HCT116 (cell line): ENCODE measurements around the gene LRRC43. TPM values are rescaled to one million over a fixed set of nuclear protein-coding genes. Genes with fewer than 3 reads are reported as not detected.

Source experiments
- ATAC-seq: fragments of 200-7000 bp; cut with Tn5 transposase; 2 replicates; pipeline ENCODE4 v1.9.1; 2020; ENCODE audit warnings: mild to moderate bottlenecking, moderate library complexity
- BruUV-seq: library from RNA; stranded (reverse); fragments of 400-500 nt; replicated peaks from 2 replicates; lab custom pipeline; 2021; lab: Mats Ljungman, UMichigan
- CTCF ChIA-PET: fragments of 300-600 bp; sonication (Branson Sonifier 250); formaldehyde crosslinking; loops from one replicate; lab custom pipeline; 2021; ENCODE audit warnings: antibody characterized with exemption; lab: Charles Lee
- POLR2A ChIA-PET: fragments of 300-600, 350-600 bp; sonication (Branson Sonifier 250); formaldehyde crosslinking; loops from one replicate; lab custom pipeline; 2021; ENCODE audit warnings: antibody characterized with exemption; lab: Charles Lee
- RAD21 ChIA-PET, 2 experiments: fragments of 300-600 bp; sonication (Branson Sonifier 250); formaldehyde crosslinking; loops; one replicate each; lab custom pipeline; 2023; ENCODE audit warnings: low total read pairs in 2 of 2; ENCODE audit not compliant: uncharacterized antibody in 2 of 2, unreplicated experiment in 2 of 2, low non-redundant PET in 1 of 2; lab: Charles Lee
- DNase-seq: peaks from one replicate; pipeline ENCODE4 v3.0.0-alpha.2; 2010; ENCODE audit warnings: low read depth, low spot score
- H2AFZ ChIP-seq: fragments of 200-600 bp; shearing (Covaris generic), sonication (generic); 2 replicates; pipeline ENCODE4 v1.6.1; 2017; ENCODE audit warnings: low read depth, mixed run types, mixed read lengths, antibody characterized with exemption, low read length; ENCODE audit not compliant: poor library complexity, severe bottlenecking
- H3K27ac ChIP-seq: 2 replicates; pipeline ENCODE4 v1.5.1; 2012; ENCODE audit warnings: low read depth, low read length
- H3K27me3 ChIP-seq: fragments of 200-600 bp; sonication (generic); 2 replicates; pipeline ENCODE4 v1.6.1; 2016; ENCODE audit warnings: mixed run types, low read length, mixed read lengths; ENCODE audit not compliant: insufficient read depth
- H3K36me3 ChIP-seq, 2 experiments: fragments of 200-500 bp in 1 of 2; fragments of 200-600 bp in 1 of 2; sonication (Bioruptor generic) in 1 of 2; sonication (generic) in 1 of 2; 2 replicates each; pipeline versions ENCODE4 v1.5.1 to v1.6.1; 2014 to 2016; ENCODE audit warnings: low read length in 2 of 2, inconsistent platforms in 1 of 2, mixed read lengths in 1 of 2, mixed run types in 1 of 2; ENCODE audit not compliant: insufficient read depth in 2 of 2, control insufficient read depth in 1 of 2
- H3K4me1 ChIP-seq, 2 experiments: fragments of 200-600 bp in 1 of 2; sonication (generic) in 1 of 2; 2 replicates each; pipeline versions ENCODE4 v1.5.1 to v1.6.1; 2012 to 2017; ENCODE audit warnings: low read length in 2 of 2, inconsistent platforms in 1 of 2, mild to moderate bottlenecking in 1 of 2, mixed read lengths in 1 of 2, mixed run types in 1 of 2, moderate library complexity in 1 of 2; ENCODE audit not compliant: insufficient read depth in 2 of 2, control insufficient read depth in 1 of 2
- H3K4me2 ChIP-seq: fragments of 200-600 bp; sonication (generic); 2 replicates; pipeline ENCODE4 v1.6.1; 2017; ENCODE audit warnings: mixed run types, low read length, mixed read lengths
- H3K4me3 ChIP-seq, 2 experiments: fragments of 200-600 bp in 1 of 2; sonication (generic) in 1 of 2; replicated peaks in 1 of 2; 2 replicates each; pipeline ENCODE4 v1.5.1; 2011 to 2016; ENCODE audit warnings: low read length in 2 of 2, control low read depth in 1 of 2, low read depth in 1 of 2, mild to moderate bottlenecking in 1 of 2, mixed read lengths in 1 of 2, mixed run types in 1 of 2
- H3K79me2 ChIP-seq: fragments of 200-600 bp; sonication (generic); 2 replicates; pipeline ENCODE4 v1.6.1; 2017; ENCODE audit warnings: mild to moderate bottlenecking, mixed run types, low read length, moderate library complexity, mixed read lengths; ENCODE audit not compliant: insufficient read depth
- H3K9ac ChIP-seq: fragments of 200-600 bp; sonication (generic); 2 replicates; pipeline ENCODE4 v1.6.1; 2016; ENCODE audit warnings: low read length, mixed read lengths
- H3K9me2 ChIP-seq: fragments of 200-600 bp; sonication (generic), shearing (Covaris generic); 2 replicates; pipeline ENCODE4 v1.6.1; 2017; ENCODE audit warnings: mixed run types, mild to moderate bottlenecking, moderate library complexity; ENCODE audit not compliant: insufficient read depth
- H3K9me3 ChIP-seq, 2 experiments: fragments of 200-500 bp in 1 of 2; fragments of 200-600 bp in 1 of 2; sonication (Bioruptor generic) in 1 of 2; sonication (generic) in 1 of 2; 2 replicates each; pipeline ENCODE4 v1.6.1; 2014 to 2017; ENCODE audit warnings: low read length in 2 of 2, mixed read lengths in 2 of 2, inconsistent platforms in 1 of 2, low read depth in 1 of 2, mild to moderate bottlenecking in 1 of 2, mixed run types in 1 of 2, moderate library complexity in 1 of 2; ENCODE audit not compliant: control insufficient read depth in 1 of 2, insufficient read depth in 1 of 2
- H4K20me1 ChIP-seq: fragments of 200-600 bp; sonication (generic), shearing (Covaris generic); 2 replicates; pipeline ENCODE4 v1.6.1; 2017; ENCODE audit warnings: mixed run types, mild to moderate bottlenecking, moderate library complexity; ENCODE audit not compliant: insufficient read depth
- ATF3 ChIP-seq: IDR thresholded peaks from 2 replicates; pipeline ENCODE4 v1.6.1; 2012
- CBX3 ChIP-seq: IDR thresholded peaks from 2 replicates; pipeline ENCODE4 v1.6.1; 2012; ENCODE audit warnings: low read depth
- CEBPB ChIP-seq: IDR thresholded peaks from 2 replicates; pipeline ENCODE4 v1.6.1; 2012; ENCODE audit warnings: low read depth
- EGR1 ChIP-seq: IDR thresholded peaks from 2 replicates; pipeline ENCODE4 v1.6.1; 2012; ENCODE audit warnings: low read depth
- EZH2 ChIP-seq: fragments of 200-600 bp; sonication (generic); IDR thresholded peaks from 2 replicates; pipeline ENCODE4 v1.6.1; 2017; ENCODE audit warnings: antibody characterized with exemption, mixed run types
- JUND ChIP-seq: IDR thresholded peaks from 2 replicates; pipeline ENCODE4 v1.6.1; 2012
- POLR2A ChIP-seq: IDR thresholded peaks from 2 replicates; pipeline ENCODE4 v1.7.0; 2011; ENCODE audit warnings: borderline replicate concordance; ENCODE audit not compliant: insufficient read depth, insufficient read length; ENCODE audit errors: extremely low read depth
- RAD21 ChIP-seq: IDR thresholded peaks from 2 replicates; pipeline ENCODE4 v1.6.1; 2012; ENCODE audit warnings: low read depth, mild to moderate bottlenecking
- SRF ChIP-seq: IDR thresholded peaks from 2 replicates; pipeline ENCODE4 v1.6.1; 2012; ENCODE audit warnings: low read depth
- ZNF274 ChIP-seq: fragments of 200-500 bp; sonication (Bioruptor generic); IDR thresholded peaks from 2 replicates; pipeline ENCODE4 v1.6.1; 2014; ENCODE audit warnings: mild to moderate bottlenecking, low read depth, low read length, inconsistent platforms
- intact Hi-C: fragments of 100-400 bp; cut with micrococcal nuclease; formaldehyde crosslinking; loops from 2 replicates; pipeline ENCODE4 v1.10.0; 2022
- total RNA-seq: library from RNA; stranded (reverse); gene quantifications from one replicate; pipeline ENCODE4 v1.2.1, GENCODE V29; 2021; ENCODE audit not compliant: unreplicated experiment
- TF ChIP-seq, protein P1 (sequence below), 3 experiments: fragments of 200-600 bp in 1 of 3; sonication (generic) in 1 of 3; IDR thresholded peaks in 2 of 3; conservative IDR thresholded peaks in 1 of 3; 2 replicates each; pipeline ENCODE4 v1.5.1; 2012 to 2017; ENCODE audit warnings: low read depth in 2 of 3, low read length in 2 of 3, antibody characterized with exemption in 1 of 3, borderline replicate concordance in 1 of 3, control low read depth in 1 of 3, mild to moderate bottlenecking in 1 of 3, mixed read lengths in 1 of 3, mixed run types in 1 of 3, moderate library complexity in 1 of 3; ENCODE audit not compliant: insufficient read depth in 1 of 3

LRRC43 gene
- total RNA-seq, 1 experiment from 2014 or later, result not detected

- TF ChIP-seq ATF3, result no peak
- no peak for TF ChIP-seq CEBPB
- TF ChIP-seq EGR1, result no peak
- no peak for TF ChIP-seq JUND
- TF ChIP-seq, protein P1, sequence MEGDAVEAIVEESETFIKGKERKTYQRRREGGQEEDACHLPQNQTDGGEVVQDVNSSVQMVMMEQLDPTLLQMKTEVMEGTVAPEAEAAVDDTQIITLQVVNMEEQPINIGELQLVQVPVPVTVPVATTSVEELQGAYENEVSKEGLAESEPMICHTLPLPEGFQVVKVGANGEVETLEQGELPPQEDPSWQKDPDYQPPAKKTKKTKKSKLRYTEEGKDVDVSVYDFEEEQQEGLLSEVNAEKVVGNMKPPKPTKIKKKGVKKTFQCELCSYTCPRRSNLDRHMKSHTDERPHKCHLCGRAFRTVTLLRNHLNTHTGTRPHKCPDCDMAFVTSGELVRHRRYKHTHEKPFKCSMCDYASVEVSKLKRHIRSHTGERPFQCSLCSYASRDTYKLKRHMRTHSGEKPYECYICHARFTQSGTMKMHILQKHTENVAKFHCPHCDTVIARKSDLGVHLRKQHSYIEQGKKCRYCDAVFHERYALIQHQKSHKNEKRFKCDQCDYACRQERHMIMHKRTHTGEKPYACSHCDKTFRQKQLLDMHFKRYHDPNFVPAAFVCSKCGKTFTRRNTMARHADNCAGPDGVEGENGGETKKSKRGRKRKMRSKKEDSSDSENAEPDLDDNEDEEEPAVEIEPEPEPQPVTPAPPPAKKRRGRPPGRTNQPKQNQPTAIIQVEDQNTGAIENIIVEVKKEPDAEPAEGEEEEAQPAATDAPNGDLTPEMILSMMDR (IDR thresholded peaks at IDR 0.05 in 2 of 3, conservative IDR thresholded peaks at IDR 0.05 in 1 of 3; ENCODE audit: borderline replicate concordance in 1 of 3, insufficient read depth in 1 of 3, low read depth in 2 of 3, low read length in 2 of 3), result no peak
- TF ChIP-seq RAD21, result no peak
- TF ChIP-seq EZH2, result no peak
- TF ChIP-seq CBX3, result no peak
- Histone ChIP-seq H3K36me3 (no peaks in the 10 kb centered on the region), H4K20me1 (no peaks in the 10 kb centered on the region), H2AFZ (no peak overlapping the region), H3K9me2 (no peaks in the 10 kb centered on the region), H3K4me2 (no peak overlapping the region), H3K9me3 (no peaks in the 10 kb centered on the region), H3K79me2 (no peaks in the 10 kb centered on the region), H3K4me1 (no peaks in the 10 kb centered on the region), H3K27ac (no peak overlapping the region), H3K9ac (no peak overlapping the region), H3K27me3 (no peaks in the 10 kb centered on the region), H3K4me3 (no peak overlapping the region)
- ATAC-seq (no peak), DNase-seq (no peak)
- ChIA-PET POLR2A (no interaction called here), CTCF (no interaction called here), RAD21 (no interaction called here)
- BruUV-seq, result no TSS peak
- intact Hi-C loops, result no loop called here
Observed at GRCh38 chr12:122185079-122185478, 2.2 kb downstream of the LRRC43 start.

- Histone ChIP-seq H3K27ac (no peak overlapping the region), H3K36me3 (no peaks in the 10 kb centered on the region), H3K9ac (no peak overlapping the region), H2AFZ (no peak overlapping the region), H3K4me2 (no peak overlapping the region), H3K9me3 (no peaks in the 10 kb centered on the region), H3K27me3 (no peaks in the 10 kb centered on the region), H3K4me3 (no peak overlapping the region), H3K79me2 (no peaks in the 10 kb centered on the region), H4K20me1 (no peaks in the 10 kb centered on the region), H3K4me1 (no peaks in the 10 kb centered on the region), H3K9me2 (no peaks in the 10 kb centered on the region)
- ChIA-PET POLR2A (no interaction called here), CTCF (no interaction called here), RAD21 (no interaction called here)
- ATAC-seq, result no peak
- TF ChIP-seq SRF (no peak), ZNF274 (no peak), POLR2A (no peak)
- TF ChIP-seq, protein P1 (IDR thresholded peaks at IDR 0.05 in 2 of 3, conservative IDR thresholded peaks at IDR 0.05 in 1 of 3; ENCODE audit: borderline replicate concordance in 1 of 3, insufficient read depth in 1 of 3, low read depth in 2 of 3, low read length in 2 of 3), result no peak
- BruUV-seq, result no TSS peak
- intact Hi-C loops, result no loop called here
- no peak for DNase-seq
Observed at GRCh38 chr12:122185494-122186082, 2.7 kb downstream of the LRRC43 start.
